A204.1 (cell line): ENCODE data around the gene ENOX1.

Experiments
- FAIRE-seq: peaks from 2 replicates; lab custom pipeline; 2012; peaks lifted over from hg19 to GRCh38; lab: Jason Lieb, UNC

Gene ENOX1

GRCh38 chr13:43744261-43745031 lies 42.3 kb downstream of the ENOX1 start:
- no peak for FAIRE-seq

GRCh38 chr13:43742911-43743310 lies 43.9 kb downstream of the ENOX1 start:
- FAIRE-seq, result no peak

GRCh38 chr13:43737392-43737923 lies 49.3 kb downstream of the ENOX1 start:
- FAIRE-seq, result no peak

GRCh38 chr13:43732726-43733125 lies 54.0 kb downstream of the ENOX1 start:
- FAIRE-seq, result no peak

GRCh38 chr13:43731296-43731695 lies 55.5 kb downstream of the ENOX1 start:
- no peak for FAIRE-seq

GRCh38 chr13:43730642-43731041 lies 56.1 kb downstream of the ENOX1 start:
- no peak for FAIRE-seq

- no peak for FAIRE-seq
Measured at GRCh38 chr13:43728421-43728820, 58.4 kb downstream of the ENOX1 start.

GRCh38 chr13:43727856-43728255 lies 58.9 kb downstream of the ENOX1 start:
- FAIRE-seq, result no peak

- no peak for FAIRE-seq
Measured at GRCh38 chr13:43725460-43725859, 61.3 kb downstream of the ENOX1 start.

GRCh38 chr13:43720780-43721397 lies 65.9 kb downstream of the ENOX1 start:
- no peak for FAIRE-seq

GRCh38 chr13:43698758-43699157 lies 88.0 kb downstream of the ENOX1 start:
- no peak for FAIRE-seq

GRCh38 chr13:43698009-43698408 lies 88.8 kb downstream of the ENOX1 start:
- no peak for FAIRE-seq

- FAIRE-seq, result no peak
Measured at GRCh38 chr13:43697323-43697722, 89.4 kb downstream of the ENOX1 start.

- no peak for FAIRE-seq
Measured at GRCh38 chr13:43694146-43694664, 92.6 kb downstream of the ENOX1 start.

- no peak for FAIRE-seq
Measured at GRCh38 chr13:43693639-43694038, 93.1 kb downstream of the ENOX1 start.

GRCh38 chr13:43688227-43688907 lies 98.4 kb downstream of the ENOX1 start:
- FAIRE-seq, result no peak

- no peak for FAIRE-seq
Measured at GRCh38 chr13:43687038-43687437, 99.7 kb downstream of the ENOX1 start.

- no peak for FAIRE-seq
Measured at GRCh38 chr13:43686557-43686956, 100.2 kb downstream of the ENOX1 start.

- FAIRE-seq, result no peak
Measured at GRCh38 chr13:43684963-43685725, 101.6 kb downstream of the ENOX1 start.

- FAIRE-seq, result no peak
Measured at GRCh38 chr13:43682701-43683100, 104.1 kb downstream of the ENOX1 start.

GRCh38 chr13:43676320-43676719 lies 110.5 kb downstream of the ENOX1 start:
- no peak for FAIRE-seq

- no peak for FAIRE-seq
Measured at GRCh38 chr13:43675577-43675976, 111.2 kb downstream of the ENOX1 start.
